ENCODE measurements around the gene RAX2.

Gene RAX2

GRCh38 chr19:3752492-3752891 is 19.5 kb downstream of the RAX2 start:
- Histone ChIP-seq H3K27ac (no peak overlapping the region), H3K4me3 (no peak overlapping the region)
- no peak for DNase-seq (ENCODE audit: low spot score)
- TF ChIP-seq CTCF (IDR thresholded peaks at IDR 0.05) = no peak

DNA sequence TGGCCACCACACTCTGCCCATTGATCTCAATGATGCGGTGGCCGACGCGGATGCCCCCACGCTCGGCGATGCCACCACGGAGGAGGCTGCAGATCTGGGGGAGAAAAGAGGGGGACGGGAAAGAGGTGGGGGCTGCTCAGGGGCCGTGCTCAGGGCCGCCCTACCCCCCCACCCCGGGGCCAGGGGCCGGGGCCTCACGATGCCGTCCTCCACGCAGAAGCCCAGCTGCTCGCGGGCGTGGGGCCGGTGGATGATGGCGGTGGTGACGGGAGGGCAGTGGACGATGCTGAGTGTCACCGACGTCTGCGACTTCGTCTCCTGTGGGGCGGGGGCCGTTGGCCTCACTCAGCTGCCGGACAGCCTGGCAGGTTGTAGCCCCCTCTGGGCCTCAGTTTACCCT is 20.8 kb downstream of the RAX2 start:
- DNase-seq (ENCODE audit: low spot score) = no peak
- Histone ChIP-seq H3K27ac (no peak overlapping the region), H3K4me3 (no peak overlapping the region)
- TF ChIP-seq CTCF (IDR thresholded peaks at IDR 0.05) = no peak

DNA sequence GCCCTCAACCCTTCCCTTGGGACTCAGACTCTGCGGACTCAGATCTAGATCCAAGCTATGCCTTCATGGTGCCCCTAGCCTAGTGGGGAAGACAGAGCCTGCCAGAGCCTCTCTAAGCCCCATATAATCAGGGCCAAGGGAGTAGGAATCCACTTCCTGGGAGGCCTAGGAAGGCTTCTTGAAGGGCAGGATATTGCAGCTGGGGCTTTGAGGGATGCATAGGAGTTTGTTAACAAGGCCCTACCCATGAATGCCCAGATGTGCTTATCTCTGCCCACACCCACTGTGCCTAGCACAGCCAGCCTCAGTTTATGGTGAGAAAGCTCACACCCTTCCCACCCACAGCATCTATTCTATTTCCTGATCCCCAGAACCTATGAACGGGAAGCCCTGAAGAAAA is 21.8 kb downstream of the RAX2 start:
- TF ChIP-seq CTCF (IDR thresholded peaks at IDR 0.05) = no peak
- Histone ChIP-seq H3K4me3 (no peak overlapping the region), H3K27ac (no peak overlapping the region)
- no peak for DNase-seq (ENCODE audit: low spot score)

DNA sequence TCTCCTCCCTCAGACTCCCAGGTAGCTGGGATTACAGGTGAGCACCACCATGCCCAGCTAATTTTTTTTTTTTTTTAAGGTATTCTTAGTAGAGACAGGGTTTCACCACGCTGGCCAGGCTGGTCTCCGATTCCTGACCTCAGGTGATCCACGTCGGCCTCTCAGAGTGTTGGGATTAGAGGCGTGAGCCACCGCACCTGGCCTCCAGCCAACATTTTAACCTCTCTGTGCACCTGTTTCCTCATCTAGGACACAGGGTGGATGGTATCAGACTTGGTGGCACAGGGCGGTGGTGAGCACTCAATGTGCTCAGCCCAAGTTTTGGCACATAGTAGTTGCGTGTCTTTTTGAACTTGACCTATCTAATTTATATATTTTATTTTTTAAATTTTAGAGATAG is 23.1 kb downstream of the RAX2 start:
- TF ChIP-seq CTCF (IDR thresholded peaks at IDR 0.05) = no peak
- Histone ChIP-seq H3K27ac (no peak overlapping the region), H3K4me3 (no peak overlapping the region)
- no peak for DNase-seq (ENCODE audit: low spot score)

- H3K27ac ChIP-seq = no peak overlapping the region
- no peak overlapping the region for H3K4me3 ChIP-seq
- no peak for TF ChIP-seq CTCF (IDR thresholded peaks at IDR 0.05)
- DNase-seq (ENCODE audit: low spot score) = no peak
Measured at GRCh38 chr19:3746371-3747056, 25.5 kb downstream of the RAX2 start.

DNA sequence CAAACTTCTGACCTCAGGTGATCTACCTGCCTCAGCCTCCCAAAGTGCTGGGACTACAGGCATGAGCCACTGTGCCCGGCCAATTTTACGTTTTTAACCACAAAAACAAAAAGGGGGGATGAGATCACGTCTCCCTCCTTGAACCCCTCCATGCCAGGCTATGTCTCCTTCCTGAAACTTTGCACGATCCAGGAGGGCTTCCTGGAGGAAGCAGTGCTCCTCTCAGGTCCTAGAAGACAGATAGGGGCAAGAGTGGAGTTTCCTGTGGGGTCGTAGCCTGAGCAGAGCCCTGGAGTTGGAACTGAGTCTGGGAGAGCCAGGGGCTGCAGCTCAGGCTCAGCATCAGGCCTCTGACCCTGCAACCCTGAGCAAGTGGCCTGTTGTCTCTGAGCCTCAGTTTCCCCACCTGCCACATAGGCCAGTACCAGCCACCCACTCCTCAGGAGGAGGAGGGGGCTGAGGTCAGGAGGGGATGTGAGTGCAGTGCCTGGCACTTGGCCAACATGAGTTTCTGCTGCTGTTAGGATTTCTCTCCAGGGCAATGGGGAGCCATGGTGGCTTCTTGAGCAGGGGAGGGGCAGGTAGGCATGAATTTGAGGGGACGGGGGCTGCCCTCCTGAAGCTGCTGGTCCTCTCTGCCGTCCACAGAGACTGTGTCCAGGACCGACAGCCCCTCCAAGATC is 26.5 kb downstream of the RAX2 start:
- Histone ChIP-seq H3K27ac (no peak overlapping the region), H3K4me3 (no peak overlapping the region)
- DNase-seq (ENCODE audit: low spot score) = no peak
- no peak for TF ChIP-seq CTCF (IDR thresholded peaks at IDR 0.05)

GRCh38 chr19:3743486-3743885 is 28.5 kb downstream of the RAX2 start:
- Histone ChIP-seq H3K27ac (no peak overlapping the region), H3K4me3 (no peak overlapping the region)
- no peak for TF ChIP-seq CTCF (IDR thresholded peaks at IDR 0.05)
- no peak for DNase-seq (ENCODE audit: low spot score)

All from coronary artery (tissue), 2 donors.